HG02973 (cell line): Measurements from ENCODE around the gene ZNF207.
"Not testable (repeated sequence)": the region's sequence is repeated elsewhere in the genome, so short reads cannot be mapped to it uniquely, and the experiment has no call there.

ENCODE experiments used
- ATAC-seq: cut with Tn5 transposase; IDR thresholded peaks from one replicate; pipeline ENCODE4 v1.9.1; 2021; ENCODE audit warnings: moderate library complexity; ENCODE audit not compliant: unreplicated experiment

The ZNF207 gene

DNA sequence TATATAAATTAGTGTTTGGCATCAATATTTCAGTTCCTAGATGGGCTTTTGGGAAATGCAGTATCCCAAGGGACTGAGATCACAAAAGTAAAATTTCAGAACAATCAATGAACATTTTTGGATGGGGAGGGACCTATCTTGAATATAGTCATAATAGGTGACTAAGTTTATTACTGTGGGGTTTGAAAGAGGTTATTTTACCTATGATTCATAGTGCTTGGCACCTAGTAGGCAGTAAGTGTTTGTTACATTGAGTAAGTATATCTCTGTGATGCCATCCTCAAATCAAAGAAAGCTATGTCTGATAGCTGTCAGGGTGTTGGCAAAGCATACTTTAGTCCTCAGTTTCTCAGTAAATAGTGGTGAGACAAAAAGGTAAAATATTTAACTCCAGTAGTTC is 36.9 kb downstream of the ZNF207 start:
- no peak for ATAC-seq

DNA sequence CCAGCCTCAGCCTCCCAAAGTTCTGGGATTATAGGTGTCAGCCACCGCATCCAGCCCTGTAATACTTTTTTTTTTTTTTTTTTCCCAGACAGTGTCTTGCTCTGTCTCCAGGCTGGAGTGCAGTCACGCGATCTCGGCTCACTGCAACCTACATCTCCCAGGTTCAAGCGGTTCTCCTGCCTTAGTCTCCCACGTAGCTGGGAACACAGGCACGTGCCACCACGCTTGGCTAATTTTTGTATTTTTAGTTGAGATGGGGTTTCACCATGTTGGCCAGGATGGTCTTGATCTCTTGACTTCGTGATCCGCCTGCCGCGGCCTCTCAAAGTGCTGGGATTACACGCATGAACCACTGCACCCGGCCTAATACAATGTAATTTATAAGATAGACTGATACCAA is 38.2 kb downstream of the ZNF207 start:
- ATAC-seq, result not testable (repeated sequence)

DNA sequence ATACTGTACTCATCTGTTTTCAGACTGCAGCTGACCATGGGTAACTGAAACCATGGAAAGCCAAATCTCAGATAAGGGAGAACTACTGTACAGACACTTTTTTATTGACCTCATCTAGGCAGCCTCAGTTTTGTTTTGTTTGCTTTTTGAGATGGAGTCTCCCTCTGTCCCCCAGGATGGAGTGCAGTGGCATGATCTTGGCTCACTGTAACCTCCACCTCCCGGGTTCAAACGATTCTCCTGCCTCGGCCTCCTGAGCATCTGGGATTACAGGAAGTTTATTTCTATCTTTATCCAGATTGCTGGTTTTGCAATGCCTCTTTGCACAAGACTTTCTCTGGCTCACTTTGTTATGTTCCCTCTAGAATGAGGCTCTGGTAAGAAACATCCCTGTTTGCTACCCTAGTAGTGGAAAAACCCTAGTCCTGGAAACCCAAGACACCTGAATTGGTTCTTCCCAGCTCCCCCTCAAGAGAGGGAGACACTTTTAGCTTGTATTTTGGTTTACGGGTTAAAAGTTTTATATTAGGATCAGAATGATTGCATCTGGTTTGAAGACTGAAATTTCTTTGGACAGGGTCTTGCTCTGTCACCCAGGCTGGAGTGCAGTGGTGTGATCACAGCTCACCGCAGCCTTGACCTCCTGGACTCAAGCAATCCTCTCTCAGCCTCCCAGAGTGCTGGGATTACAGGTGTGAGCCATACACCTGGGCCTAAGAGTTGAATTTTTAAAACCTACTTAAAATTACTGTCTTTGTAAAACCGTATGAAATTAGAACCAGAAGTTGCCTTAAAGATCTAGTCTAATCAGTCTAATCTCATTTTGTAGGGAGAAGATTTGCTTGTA is 38.9 kb downstream of the ZNF207 start:
- no peak for ATAC-seq

DNA sequence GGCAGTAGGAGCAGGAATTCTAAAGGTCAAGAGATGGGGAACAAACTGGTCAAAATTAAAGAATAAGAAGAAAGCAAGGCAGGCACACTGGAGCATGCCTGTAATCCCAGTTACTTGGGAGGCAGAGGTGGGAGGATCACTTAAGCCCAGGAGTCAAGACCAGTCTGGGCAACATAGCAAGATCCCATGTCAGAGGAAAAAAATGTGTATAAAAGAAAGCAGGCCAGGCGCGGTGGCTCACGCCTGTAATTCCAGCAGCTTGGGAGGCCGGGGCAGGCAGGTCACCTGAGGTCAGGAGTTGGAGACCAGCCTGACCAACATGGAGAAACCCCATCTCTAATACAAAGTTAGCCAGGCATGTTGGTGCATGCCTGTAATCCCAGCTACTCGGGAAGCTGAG is 43.9 kb downstream of the ZNF207 start:
- ATAC-seq, result no peak

DNA sequence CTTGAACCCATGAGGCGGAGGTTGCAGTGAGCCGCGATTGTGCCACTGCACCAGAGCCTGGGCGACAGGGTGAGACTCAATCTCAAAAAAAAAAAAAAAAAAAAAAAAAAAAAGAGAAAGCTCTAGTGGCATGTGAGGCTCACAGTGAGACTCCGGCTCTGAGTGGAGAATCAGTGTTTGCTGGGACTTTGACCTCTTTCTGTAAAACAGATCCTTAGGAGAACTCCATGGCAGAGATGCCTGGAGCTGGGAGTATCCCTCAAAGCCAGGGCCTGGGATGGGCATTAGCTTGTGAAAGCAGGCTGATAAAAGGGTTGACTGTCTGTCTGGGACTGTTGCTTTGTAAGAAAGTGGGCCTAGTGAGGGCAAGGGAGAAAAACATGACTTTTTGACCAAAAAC is 46.4 kb downstream of the ZNF207 start:
- ATAC-seq, result no peak

DNA sequence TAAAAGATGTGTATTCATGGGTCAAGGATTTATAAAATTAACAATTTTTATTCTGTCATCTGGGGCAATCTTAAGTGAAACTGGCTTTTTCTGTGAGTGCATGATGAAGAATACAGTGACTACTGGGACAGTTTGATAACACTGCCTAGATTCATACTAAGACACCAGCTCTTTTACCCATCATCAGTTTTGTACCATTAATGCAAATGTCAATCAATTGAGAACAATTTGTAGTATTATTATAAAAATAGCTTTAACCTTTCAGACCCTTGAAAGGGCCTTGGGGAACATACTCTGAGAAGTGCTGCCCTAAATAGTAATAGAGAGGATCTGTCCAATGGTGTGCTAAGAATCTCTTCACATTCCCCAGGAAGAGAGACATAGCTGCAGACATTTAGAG is 49.0 kb downstream of the ZNF207 start:
- ATAC-seq, result no peak

DNA sequence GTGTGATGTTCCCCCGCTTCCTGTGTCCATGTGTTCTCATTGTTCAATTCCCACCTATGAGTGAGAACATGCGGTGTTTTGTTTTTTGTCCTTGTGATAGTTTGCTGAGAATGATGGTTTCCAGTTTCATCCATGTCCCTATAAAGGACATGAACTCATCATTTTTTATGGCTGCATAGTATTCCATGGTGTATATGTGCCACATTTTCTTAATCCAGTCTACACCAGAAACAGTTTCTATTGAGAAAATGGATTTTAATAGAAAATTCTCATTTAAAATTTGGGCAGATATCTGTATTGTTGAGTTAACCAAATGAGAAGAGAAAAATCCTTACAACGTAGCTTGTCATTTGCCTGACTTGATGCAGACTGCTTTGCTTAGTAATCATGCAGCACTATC is 60.1 kb downstream of the ZNF207 start:
- ATAC-seq, result not testable (repeated sequence)

DNA sequence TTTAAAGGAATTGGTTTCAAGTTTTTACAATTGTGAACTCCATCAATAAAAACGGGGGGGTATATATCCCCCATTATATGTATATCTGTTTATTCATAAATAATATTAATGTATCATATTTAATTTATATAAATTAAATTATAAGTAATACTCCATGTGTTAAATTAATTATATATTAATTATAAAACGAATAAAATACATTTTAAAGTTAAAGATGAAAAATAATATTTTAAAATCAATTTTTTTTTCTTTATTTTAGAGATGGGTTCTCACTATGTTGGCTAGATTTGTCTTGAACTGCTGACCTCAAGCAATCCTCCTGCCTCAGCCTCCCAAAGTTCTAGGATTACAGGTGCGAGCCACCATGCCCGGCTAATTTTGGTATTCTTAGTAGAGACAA is 76.9 kb downstream of the ZNF207 start:
- ATAC-seq, result no peak

DNA sequence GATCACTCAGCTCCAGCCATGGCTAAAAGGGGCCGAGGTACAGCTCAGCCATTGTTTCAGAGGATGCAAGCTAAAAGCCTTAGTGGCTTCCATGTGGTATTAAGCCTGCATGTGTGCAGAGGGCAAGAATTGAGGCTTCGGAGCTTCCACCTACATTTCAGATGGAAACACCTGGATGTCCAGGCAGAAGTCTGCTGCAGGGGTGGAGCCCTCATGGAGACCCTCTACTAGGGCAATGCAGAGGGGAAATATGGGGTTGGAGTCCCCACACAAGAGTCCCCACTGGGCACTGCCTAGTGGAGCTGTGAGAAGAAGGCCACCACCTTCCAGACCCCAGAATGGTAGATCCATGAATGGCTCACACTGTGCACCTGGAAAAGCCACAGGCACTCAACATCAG is 79.6 kb downstream of the ZNF207 start:
- no peak for ATAC-seq
